Panc1 (cell line): Measurements from ENCODE around the gene COA8.

Source experiments
- CTCF ChIP-seq: fragments of 450-650 bp; IDR thresholded peaks from 2 replicates; pipeline ENCODE4 v1.5.1; 2017; ENCODE audit warnings: mild to moderate bottlenecking
- POLR2AphosphoS5 ChIP-seq: IDR thresholded peaks from 2 replicates; pipeline ENCODE4 v1.6.1; 2012; ENCODE audit warnings: mild to moderate bottlenecking, low read depth, low read length, moderate library complexity
- TCF7L2 ChIP-seq: IDR thresholded peaks from 2 replicates; pipeline ENCODE4 v1.6.1; 2011; ENCODE audit warnings: mild to moderate bottlenecking, low read depth, low read length, inconsistent platforms
- TF ChIP-seq, protein P1 (sequence below), 2 experiments: IDR thresholded peaks; 2 replicates each; pipeline ENCODE4 v1.6.1; 2011 to 2012; ENCODE audit warnings: low read depth in 2 of 2, control low read depth in 1 of 2, low read length in 1 of 2, mild to moderate bottlenecking in 1 of 2, moderate library complexity in 1 of 2; ENCODE audit not compliant: insufficient read depth in 1 of 2

DNA sequence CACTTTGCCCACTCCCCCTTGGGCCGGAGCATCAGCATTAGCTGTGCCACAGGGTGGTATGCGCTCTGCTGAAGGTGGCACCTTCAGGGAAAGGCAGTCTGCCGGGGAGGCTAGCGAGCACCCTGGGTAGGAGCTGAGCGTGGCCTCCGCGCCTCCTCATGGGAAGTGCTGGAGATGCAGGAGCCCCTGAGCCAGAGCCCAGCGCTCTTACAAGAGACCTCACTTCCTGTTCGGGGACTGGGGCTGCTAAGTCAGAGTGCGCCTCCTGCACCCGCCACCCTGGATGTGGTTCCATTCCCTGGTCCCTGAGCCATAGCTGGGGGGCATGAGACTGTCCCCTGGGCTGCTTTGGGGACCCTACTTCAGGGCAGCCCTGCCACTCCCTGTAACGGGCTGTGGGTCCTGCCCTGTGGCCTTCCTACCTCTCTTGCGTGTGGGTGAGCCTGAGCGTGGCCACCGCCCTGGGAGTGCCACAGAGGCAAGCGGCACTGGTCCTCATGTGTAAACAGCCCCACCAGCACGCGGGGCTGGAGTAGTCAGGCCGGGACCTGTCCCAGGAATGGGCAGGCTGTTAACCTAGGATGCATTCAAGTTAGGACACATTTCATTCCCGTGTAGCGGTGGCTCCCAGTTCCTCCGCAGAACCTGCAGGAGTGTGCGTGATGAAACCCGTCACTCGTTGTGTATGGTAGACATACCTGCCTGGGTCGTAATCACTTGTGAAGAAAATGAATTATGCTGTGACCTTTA lies 19.4 kb downstream of the COA8 start:
- TF ChIP-seq CTCF: no peak
- no peak for TF ChIP-seq TCF7L2
- TF ChIP-seq, protein P1, sequence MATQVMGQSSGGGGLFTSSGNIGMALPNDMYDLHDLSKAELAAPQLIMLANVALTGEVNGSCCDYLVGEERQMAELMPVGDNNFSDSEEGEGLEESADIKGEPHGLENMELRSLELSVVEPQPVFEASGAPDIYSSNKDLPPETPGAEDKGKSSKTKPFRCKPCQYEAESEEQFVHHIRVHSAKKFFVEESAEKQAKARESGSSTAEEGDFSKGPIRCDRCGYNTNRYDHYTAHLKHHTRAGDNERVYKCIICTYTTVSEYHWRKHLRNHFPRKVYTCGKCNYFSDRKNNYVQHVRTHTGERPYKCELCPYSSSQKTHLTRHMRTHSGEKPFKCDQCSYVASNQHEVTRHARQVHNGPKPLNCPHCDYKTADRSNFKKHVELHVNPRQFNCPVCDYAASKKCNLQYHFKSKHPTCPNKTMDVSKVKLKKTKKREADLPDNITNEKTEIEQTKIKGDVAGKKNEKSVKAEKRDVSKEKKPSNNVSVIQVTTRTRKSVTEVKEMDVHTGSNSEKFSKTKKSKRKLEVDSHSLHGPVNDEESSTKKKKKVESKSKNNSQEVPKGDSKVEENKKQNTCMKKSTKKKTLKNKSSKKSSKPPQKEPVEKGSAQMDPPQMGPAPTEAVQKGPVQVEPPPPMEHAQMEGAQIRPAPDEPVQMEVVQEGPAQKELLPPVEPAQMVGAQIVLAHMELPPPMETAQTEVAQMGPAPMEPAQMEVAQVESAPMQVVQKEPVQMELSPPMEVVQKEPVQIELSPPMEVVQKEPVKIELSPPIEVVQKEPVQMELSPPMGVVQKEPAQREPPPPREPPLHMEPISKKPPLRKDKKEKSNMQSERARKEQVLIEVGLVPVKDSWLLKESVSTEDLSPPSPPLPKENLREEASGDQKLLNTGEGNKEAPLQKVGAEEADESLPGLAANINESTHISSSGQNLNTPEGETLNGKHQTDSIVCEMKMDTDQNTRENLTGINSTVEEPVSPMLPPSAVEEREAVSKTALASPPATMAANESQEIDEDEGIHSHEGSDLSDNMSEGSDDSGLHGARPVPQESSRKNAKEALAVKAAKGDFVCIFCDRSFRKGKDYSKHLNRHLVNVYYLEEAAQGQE (IDR thresholded peaks at IDR 0.05; ENCODE audit: insufficient read depth in 1 of 2, low read depth in 2 of 2, low read length in 1 of 2): no peak
- no peak for TF ChIP-seq POLR2AphosphoS5
